ENCODE measurements around the gene AEBP2. TPM values are rescaled to one million over a fixed set of nuclear protein-coding genes. Genes with fewer than 3 reads are reported as not detected.
A peak's percentile ranks its signal among the peaks of the same experiment; 100 is the strongest.
"Not testable (repeated sequence)": the region's sequence is repeated elsewhere in the genome, so short reads cannot be mapped to it uniquely, and the experiment has no call there.

Gene AEBP2
- total and polyA plus RNA-seq, 4 experiments from 2014 or later: 5.3 to 61.6 (median 36.9) TPM

GRCh38 chr12:19547271-19547671 is 108.0 kb downstream of the AEBP2 start:
- Histone ChIP-seq H3K4me3 (ENCODE audit: low read length in 2 of 2) (no peak overlapping the region), H3K27me3 (ENCODE audit: insufficient read depth, low read length) (no peaks in the 10 kb centered on the region), H3K9me3 (ENCODE audit: control insufficient read depth in 1 of 2, low read length in 2 of 2) (no peaks in the 10 kb centered on the region), H3K36me3 (ENCODE audit: insufficient read depth, low read length) (no peaks in the 10 kb centered on the region), H3K27ac (ENCODE audit: low read depth, low read length) (no peak overlapping the region), H3K4me1 (ENCODE audit: insufficient read depth, low read length) (peaks cover 5% of the 10 kb centered on the region)
- intact Hi-C loops (cut with micrococcal nuclease): no loop called here
- POLR2A ChIA-PET (ENCODE audit: partially characterized antibody): no interaction called here
- Mint-ChIP-seq H3K36me3 (peaks cover 12 to 27% of the 10 kb centered on the region in 2 donors), H3K4me3 (no peak overlapping the region), H3K27me3 (no peaks in the 10 kb centered on the region), H3K27ac (peak overlapping the region in 1 of 7 donors; percentile 61), H3K9me3 (no peaks in the 10 kb centered on the region), H3K4me1 (peaks cover 5 to 9% (median 7%) of the 10 kb centered on the region in 4 donors)
- no peak for DNase-seq
- CTCF ChIA-PET (ENCODE audit: partially characterized antibody): no interaction called here

GRCh38 chr12:19548834-19549233 is 109.5 kb downstream of the AEBP2 start:
- Histone ChIP-seq H3K27me3 (ENCODE audit: insufficient read depth, low read length) (no peaks in the 10 kb centered on the region), H3K4me1 (ENCODE audit: insufficient read depth, low read length) (peaks cover 19% of the 10 kb centered on the region), H3K4me3 (ENCODE audit: low read length in 2 of 2) (no peak overlapping the region), H3K9me3 (ENCODE audit: control insufficient read depth in 1 of 2, low read length in 2 of 2) (no peaks in the 10 kb centered on the region), H3K27ac (ENCODE audit: low read depth, low read length) (no peak overlapping the region), H3K36me3 (ENCODE audit: insufficient read depth, low read length) (no peaks in the 10 kb centered on the region)
- H3K27ac Mint-ChIP-seq: peak overlapping the region in 1 of 7 donors; percentile 20
- no peak overlapping the region for H3K4me3 Mint-ChIP-seq
- peaks cover 10 to 23% (median 18%) of the 10 kb centered on the region in 4 donors for H3K4me1 Mint-ChIP-seq
- H3K27me3 Mint-ChIP-seq: no peaks in the 10 kb centered on the region
- H3K9me3 Mint-ChIP-seq: no peaks in the 10 kb centered on the region
- peaks cover 13 to 19% of the 10 kb centered on the region in 2 donors for H3K36me3 Mint-ChIP-seq
- DNase-seq: no peak
- POLR2A ChIA-PET (ENCODE audit: partially characterized antibody): no interaction called here
- CTCF ChIA-PET (ENCODE audit: partially characterized antibody): no interaction called here
- intact Hi-C loops (cut with micrococcal nuclease): no loop called here

GRCh38 chr12:19550626-19551025 is 111.3 kb downstream of the AEBP2 start:
- H3K27me3 Mint-ChIP-seq: no peaks in the 10 kb centered on the region

DNA sequence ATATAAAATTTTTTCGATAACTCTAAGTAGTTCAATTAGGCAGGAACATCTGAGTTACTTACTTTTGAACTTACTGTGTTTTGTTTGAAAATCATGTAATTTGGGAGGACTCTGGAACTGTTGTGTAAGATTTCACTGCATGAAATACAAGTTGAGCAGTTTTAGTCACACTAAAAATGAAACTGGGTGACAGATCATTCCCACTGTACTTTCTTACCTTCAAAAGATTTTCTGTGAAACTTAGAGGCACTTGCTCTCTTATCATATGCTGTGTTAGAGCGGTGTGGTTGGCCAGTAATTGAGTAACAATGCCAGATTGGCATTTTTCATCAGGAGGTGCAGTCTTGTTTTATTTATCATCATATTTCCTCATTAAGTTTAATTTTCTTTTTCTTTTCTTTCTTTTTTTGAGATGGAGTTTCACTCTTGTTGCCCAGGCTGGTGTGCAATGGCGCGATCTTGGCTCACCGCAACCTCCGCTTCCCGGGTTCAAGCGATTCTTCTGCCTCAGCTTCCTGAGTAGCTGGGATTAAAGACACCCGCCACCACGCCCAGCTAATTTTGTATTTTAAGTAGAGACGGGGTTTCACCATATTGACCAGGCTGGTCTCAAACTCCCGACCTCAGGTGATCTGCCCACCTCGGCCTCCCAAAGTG is 113.3 kb downstream of the AEBP2 start:
- H3K27me3 ChIP-seq (ENCODE audit: insufficient read depth, low read length); H3K27ac ChIP-seq (ENCODE audit: low read depth, low read length); H3K36me3 ChIP-seq (ENCODE audit: insufficient read depth, low read length); POLR2A ChIA-PET (ENCODE audit: partially characterized antibody); H3K9me3 ChIP-seq (ENCODE audit: control insufficient read depth in 1 of 2, low read length in 2 of 2); H3K4me3 ChIP-seq (ENCODE audit: low read length in 2 of 2); H3K9me3 Mint-ChIP-seq; H3K27me3 Mint-ChIP-seq; intact Hi-C loops (cut with micrococcal nuclease): not testable (repeated sequence)
- Mint-ChIP-seq H3K27ac (peak overlapping the region; percentile 35 to 89 (median 79)), H3K36me3 (peaks cover 9 to 12% of the 10 kb centered on the region in 2 donors), H3K4me3 (peak overlapping the region; percentile 73 to 93 (median 84)), H3K4me1 (peaks cover 10 to 28% (median 19%) of the 10 kb centered on the region in 4 donors)
- DNase-seq: peak in 4 of 5 donors; percentile 7 to 20 (median 12)
- H3K4me1 ChIP-seq (ENCODE audit: insufficient read depth, low read length): peaks cover 19% of the 10 kb centered on the region
- CTCF ChIA-PET (ENCODE audit: partially characterized antibody): interaction anchor here (1.4 kb wide), 1 partner anchor 9 kb away, joined by 5 read pairs; no protein-coding TSS in a partner anchor

More at GRCh38 chr12:19550626-19551025, 111.3 kb downstream of the AEBP2 start:
- H3K9me3 Mint-ChIP-seq: no peaks in the 10 kb centered on the region
- Histone ChIP-seq H3K27ac (ENCODE audit: low read depth, low read length) (no peak overlapping the region), H3K9me3 (ENCODE audit: control insufficient read depth in 1 of 2, low read length in 2 of 2) (no peaks in the 10 kb centered on the region), H3K4me3 (ENCODE audit: low read length in 2 of 2) (no peak overlapping the region), H3K27me3 (ENCODE audit: insufficient read depth, low read length) (no peaks in the 10 kb centered on the region), H3K4me1 (ENCODE audit: insufficient read depth, low read length) (peaks cover 19% of the 10 kb centered on the region), H3K36me3 (ENCODE audit: insufficient read depth, low read length) (no peaks in the 10 kb centered on the region)
- POLR2A ChIA-PET (ENCODE audit: partially characterized antibody): no interaction called here
- H3K4me1 Mint-ChIP-seq: peaks cover 10 to 28% (median 19%) of the 10 kb centered on the region in 4 donors
- no peak for DNase-seq
- H3K36me3 Mint-ChIP-seq: peaks cover 10% of the 10 kb centered on the region in 2 donors
- intact Hi-C loops (cut with micrococcal nuclease): no loop called here
- H3K27ac Mint-ChIP-seq: no peak overlapping the region
- no peak overlapping the region for H3K4me3 Mint-ChIP-seq
- CTCF ChIA-PET (ENCODE audit: partially characterized antibody): no interaction called here

- Histone ChIP-seq H3K36me3 (ENCODE audit: insufficient read depth, low read length) (no peaks in the 10 kb centered on the region), H3K27me3 (ENCODE audit: insufficient read depth, low read length) (no peaks in the 10 kb centered on the region), H3K27ac (ENCODE audit: low read depth, low read length) (no peak overlapping the region), H3K4me3 (ENCODE audit: low read length in 2 of 2) (no peak overlapping the region), H3K9me3 (ENCODE audit: control insufficient read depth in 1 of 2, low read length in 2 of 2) (no peaks in the 10 kb centered on the region), H3K4me1 (ENCODE audit: insufficient read depth, low read length) (peaks cover 19% of the 10 kb centered on the region)
- ChIA-PET CTCF (ENCODE audit: partially characterized antibody) (interaction anchor here (1.4 kb wide), 1 partner anchor 8 kb away, joined by 5 read pairs; no protein-coding TSS in a partner anchor), POLR2A (ENCODE audit: partially characterized antibody) (no interaction called here)
- H3K27me3 Mint-ChIP-seq: no peaks in the 10 kb centered on the region
- H3K27ac Mint-ChIP-seq: peak overlapping the region in 5 of 7 donors; percentile 35 to 89 (median 74)
- H3K4me1 Mint-ChIP-seq: peaks cover 10 to 28% (median 19%) of the 10 kb centered on the region in 4 donors
- intact Hi-C loops (cut with micrococcal nuclease): no loop called here
- peaks cover 15% of the 10 kb centered on the region in 2 donors for H3K36me3 Mint-ChIP-seq
- no peaks in the 10 kb centered on the region for H3K9me3 Mint-ChIP-seq
- H3K4me3 Mint-ChIP-seq: peak overlapping the region; percentile 73 to 93 (median 84)
- no peak for DNase-seq
Observed at GRCh38 chr12:19553175-19553574, 113.9 kb downstream of the AEBP2 start.

DNA sequence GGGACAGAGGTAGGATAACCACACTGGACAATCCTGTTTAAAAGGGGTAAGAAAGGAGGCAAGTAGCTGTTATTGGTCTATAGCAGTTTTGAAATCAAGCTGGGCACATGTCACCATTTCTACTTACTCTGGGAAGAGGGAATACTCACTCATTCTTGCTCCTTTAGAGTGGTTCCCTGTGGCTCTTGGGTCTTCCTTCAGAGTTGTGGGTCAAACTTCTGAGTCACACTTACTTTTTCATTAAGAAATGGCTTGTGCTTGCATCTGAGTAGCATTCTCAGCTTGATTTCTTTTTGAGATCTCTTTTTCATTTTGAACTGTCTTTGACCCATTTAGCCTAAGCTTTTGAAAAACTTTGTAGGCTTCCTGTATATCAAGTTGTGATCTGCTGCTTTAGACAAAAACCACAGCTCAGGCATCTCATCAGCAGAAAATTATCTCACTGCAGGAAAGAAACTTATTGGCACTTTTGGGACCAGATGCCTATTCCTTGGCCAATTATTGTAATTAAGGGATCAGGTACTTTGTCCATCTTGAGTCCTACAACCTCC is 122.2 kb downstream of the AEBP2 start:
- ChIA-PET CTCF (ENCODE audit: partially characterized antibody) (interaction anchor here (1.4 kb wide), 1 partner anchor 9 kb away, joined by 5 read pairs; no protein-coding TSS in a partner anchor), POLR2A (ENCODE audit: partially characterized antibody) (no interaction called here)
- no peaks in the 10 kb centered on the region for H3K27me3 Mint-ChIP-seq

More for the DNA sequence above, 122.2 kb downstream of the AEBP2 start:
- Histone ChIP-seq H3K36me3 (ENCODE audit: insufficient read depth, low read length) (no peaks in the 10 kb centered on the region), H3K9me3 (ENCODE audit: control insufficient read depth in 1 of 2, low read length in 2 of 2) (no peaks in the 10 kb centered on the region), H3K4me1 (ENCODE audit: insufficient read depth, low read length) (peaks cover 15% of the 10 kb centered on the region), H3K4me3 (ENCODE audit: low read length in 2 of 2) (no peak overlapping the region), H3K27me3 (ENCODE audit: insufficient read depth, low read length) (no peaks in the 10 kb centered on the region), H3K27ac (ENCODE audit: low read depth, low read length) (no peak overlapping the region)
- intact Hi-C loops (cut with micrococcal nuclease): no loop called here
- Mint-ChIP-seq H3K9me3 (peaks cover 0 to 5% (median 1%) of the 10 kb centered on the region in 8 donors), H3K4me1 (peaks cover 15 to 18% (median 17%) of the 10 kb centered on the region in 4 donors), H3K27ac (peak overlapping the region; percentile 1 to 53 (median 30)), H3K36me3 (peaks cover 26 to 36% of the 10 kb centered on the region in 2 donors), H3K4me3 (peak overlapping the region in 2 of 8 donors; percentile 7 to 31)
- no peak for DNase-seq
